Left ventricle myocardium superior (tissue), 1 donor: ENCODE results near the gene NECAP2. TPM values are rescaled to one million over a fixed set of nuclear protein-coding genes. Genes with fewer than 3 reads are reported as not detected.
A peak's percentile ranks its signal among the peaks of the same experiment; 100 is the strongest.

Source experiments
- ATAC-seq: fragments of 200-7000 bp; cut with Tn5 transposase; one replicate; pipeline ENCODE4 v1.9.1; 2020; ENCODE audit warnings: mild to moderate bottlenecking, moderate library complexity
- DNase-seq: peaks from one replicate; pipeline ENCODE4 v3.0.0-alpha.2; 2020
- intact Hi-C: fragments of 100-400 bp; cut with micrococcal nuclease; formaldehyde crosslinking; loops from one replicate; pipeline ENCODE4 v1.11.0; 2022
- total RNA-seq: library from RNA; stranded (reverse); fragmentation: NEBNext Ultra II Directional; extraction: Animal tissue kit (Norgen Biotek cat#: 25700); gene quantifications from one replicate; pipeline ENCODE4 v1.2.1, GENCODE V29; 2021
- donor health status: DM: no; HTN: yes; CAD: no; lungs with severe emphysema.

Gene NECAP2
- total RNA-seq, 1 donor from 2014 or later, result 13.7 TPM

DNA sequence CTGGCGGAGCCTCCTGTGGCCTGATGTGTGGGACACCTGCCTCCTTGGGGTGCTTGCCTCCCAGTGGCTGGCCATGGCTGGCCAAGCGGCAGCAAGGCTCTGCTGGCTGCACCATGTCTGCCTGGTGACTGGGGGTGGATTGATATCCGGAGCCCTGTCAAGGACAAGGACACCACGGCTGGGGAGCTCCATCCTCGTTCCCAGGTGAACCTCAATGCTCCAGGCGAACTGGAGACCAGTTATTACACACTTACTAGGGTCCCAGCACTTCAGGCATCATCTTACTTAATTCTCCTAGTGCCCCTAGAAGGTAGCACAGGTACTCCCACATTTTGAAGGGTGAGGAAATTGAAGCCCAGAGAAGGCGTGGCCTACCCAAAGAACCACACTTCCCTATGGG, 18.5 kb upstream of the NECAP2 start:
- intact Hi-C loops, result no loop called here
- no peak for DNase-seq
- no peak for ATAC-seq

DNA sequence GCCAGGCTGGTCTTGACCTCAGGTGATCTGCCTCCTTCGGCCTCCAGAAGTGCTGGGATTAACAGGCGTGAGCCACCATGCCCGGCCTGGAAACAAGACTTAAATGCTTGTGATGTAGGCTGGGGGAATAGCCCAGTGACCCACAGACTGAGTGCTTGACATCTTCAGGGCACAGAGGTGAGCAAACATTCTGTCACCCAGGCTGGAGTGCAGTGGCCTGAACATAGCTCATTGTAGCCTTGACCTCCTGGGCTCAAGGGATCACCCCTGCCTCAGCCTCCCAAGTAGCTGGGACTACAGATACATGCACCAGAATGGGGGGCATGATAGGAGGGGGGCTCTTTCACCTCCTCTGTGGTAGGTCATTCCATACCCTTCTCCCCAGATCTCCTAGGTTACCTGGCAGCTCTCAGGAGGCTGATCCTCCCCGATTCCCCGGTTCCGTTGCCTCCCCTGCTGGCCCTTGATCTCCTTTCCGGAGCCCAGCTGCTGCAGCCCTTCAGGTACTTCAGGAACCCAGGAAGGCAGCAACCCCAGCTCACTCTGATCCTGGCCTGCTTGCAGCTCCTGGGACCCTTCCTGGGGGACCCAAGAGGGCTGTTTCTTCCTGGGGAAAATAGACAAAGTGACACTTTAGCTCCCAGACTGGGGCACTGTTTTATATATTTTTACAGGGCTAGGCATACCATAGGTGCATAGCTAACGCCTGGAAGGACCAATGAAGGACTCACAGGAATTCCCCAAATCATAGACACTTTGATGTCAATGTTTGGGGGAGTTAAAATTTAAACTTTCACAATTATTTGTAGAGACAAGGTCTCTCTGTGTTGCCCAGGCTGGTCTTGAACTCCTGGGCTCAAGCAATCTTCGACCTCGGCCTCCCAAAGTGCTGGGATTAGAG, 15.1 kb upstream of the NECAP2 start:
- no peak for DNase-seq
- ATAC-seq, result no peak
- intact Hi-C loops, result no loop called here

DNA sequence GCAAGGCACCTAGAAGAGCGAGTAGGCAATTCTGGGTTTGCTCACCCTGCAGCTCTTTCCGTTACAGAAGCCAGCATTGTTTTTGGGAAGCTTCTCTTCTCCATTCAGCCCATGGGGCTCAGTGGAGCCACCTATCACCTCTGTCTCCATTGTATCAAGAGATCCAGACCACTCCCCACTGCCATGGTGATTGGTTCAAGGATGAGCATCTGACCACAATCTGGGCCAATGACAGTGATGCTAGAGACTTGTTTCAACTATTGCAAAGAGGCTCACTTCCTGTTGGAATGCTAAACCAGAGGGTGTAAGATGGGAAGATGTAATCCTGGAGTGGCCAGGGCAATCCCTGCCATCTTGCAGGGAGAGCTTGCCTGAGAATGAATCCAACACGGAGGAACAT, 9.9 kb upstream of the NECAP2 start:
- DNase-seq (no peak), ATAC-seq (no peak)
- intact Hi-C loops, result no loop called here

DNA sequence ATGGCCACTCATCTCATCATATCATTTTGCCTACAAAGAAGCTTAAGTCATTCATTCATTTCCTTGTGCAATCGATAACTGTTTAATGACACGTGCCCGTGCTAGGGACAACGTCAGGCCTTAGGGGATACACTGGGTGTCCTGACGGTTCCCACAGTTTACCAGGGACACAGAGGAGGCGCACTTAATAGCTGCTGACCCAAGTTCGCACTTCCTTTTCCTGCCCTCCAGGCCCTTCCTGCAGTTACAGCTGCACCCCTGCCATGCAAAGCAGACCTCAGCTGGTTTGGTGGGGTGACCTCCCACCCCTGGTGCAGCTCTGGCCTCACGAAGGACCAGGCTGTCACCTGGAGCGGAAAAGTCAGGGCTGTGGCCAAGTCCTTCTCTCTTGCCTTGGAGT, 7.5 kb upstream of the NECAP2 start:
- intact Hi-C loops, result no loop called here
- no peak for ATAC-seq
- no peak for DNase-seq

DNA sequence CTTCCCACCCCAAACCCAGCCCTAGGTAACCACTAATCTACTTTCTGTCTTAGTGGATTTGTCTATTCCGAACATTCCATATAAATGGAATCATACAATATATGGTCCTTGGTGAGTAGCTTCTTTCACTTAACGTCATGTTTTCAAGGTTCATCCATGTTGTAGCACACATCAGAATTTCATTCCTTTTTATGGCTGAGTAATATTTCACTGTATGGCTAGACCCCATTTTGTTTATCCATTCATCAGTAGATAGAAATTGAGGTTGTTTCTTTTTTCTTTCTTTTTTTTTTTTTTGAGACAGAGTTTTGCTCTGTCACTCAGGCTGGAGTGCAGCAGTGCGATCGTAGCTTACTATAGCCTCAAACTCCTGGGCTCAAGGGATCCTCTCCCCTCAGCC, 6.5 kb upstream of the NECAP2 start:
- intact Hi-C loops, result no loop called here
- ATAC-seq (no peak), DNase-seq (no peak)

DNA sequence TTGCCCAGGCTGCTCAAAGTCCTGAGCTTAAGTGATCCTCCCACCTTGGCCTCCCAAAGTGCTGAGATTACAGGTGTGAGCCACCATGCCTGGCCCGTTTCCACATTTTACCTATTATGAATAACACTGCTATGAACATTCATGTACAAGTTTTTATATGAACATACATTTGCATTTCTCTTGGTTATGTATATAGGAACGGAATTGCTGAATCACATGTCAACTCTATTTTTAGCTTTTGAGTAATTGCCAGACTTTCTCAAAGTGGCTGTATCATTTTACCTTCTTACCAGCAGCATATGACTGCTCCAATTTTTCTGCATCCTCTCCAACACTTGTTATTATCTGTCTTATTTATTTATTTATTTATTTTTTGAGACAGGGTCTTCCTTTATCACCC, 6.0 kb upstream of the NECAP2 start:
- intact Hi-C loops, result no loop called here
- no peak for ATAC-seq
- no peak for DNase-seq

DNA sequence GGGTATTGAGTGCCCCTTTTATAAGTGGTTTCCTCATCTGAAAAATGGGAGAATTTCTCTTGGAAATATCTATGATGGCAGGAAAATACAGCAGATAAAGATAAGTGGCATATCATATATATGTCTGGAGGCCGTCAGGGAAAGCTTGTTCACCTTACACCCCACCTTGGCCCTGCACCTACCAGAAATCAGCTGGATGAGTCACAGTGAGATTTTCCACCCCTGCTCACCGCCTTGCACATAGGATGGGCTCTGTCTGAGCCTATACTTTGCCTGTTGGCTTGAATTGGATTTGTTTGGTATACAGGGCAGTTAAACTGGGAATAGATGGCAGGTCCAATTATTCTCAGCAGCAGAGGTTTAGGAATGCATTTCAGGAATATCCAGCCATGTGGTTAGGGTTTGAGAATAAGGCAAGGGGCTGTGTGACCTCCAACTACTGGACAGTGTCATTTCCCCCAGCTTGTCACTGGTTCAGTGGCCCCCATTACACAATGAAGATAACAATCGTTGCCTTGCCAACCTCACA, 3.5 kb upstream of the NECAP2 start, which contains the start of gene SPATA21:
SPATA21 (minus strand) TSS at position 479 of the 529 bp plus-strand sequence. CDS start 6,053 bp downstream, outside the sequence.
- intact Hi-C loops, result no loop called here
- ATAC-seq (no peak), DNase-seq (no peak)

DNA sequence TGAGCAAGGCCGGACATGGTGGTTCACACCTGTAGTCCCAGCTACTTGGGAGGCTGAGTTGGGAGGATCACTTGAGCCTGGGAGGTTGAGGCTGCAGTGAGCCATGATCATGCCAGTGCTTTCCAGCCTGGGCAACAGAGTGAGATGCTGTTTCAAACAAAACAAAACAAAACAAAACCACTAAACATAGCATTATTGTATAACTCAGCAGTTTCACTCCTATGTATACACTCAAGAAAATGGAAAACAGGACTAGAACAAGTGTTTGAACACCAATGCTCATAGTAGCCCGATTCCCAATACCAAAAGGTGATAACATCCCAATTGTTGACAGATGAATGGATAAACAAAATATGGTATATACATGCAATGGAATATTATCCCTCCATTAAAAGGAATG, 2.0 kb upstream of the NECAP2 start:
- ATAC-seq, result no peak
- intact Hi-C loops, result no loop called here

DNA sequence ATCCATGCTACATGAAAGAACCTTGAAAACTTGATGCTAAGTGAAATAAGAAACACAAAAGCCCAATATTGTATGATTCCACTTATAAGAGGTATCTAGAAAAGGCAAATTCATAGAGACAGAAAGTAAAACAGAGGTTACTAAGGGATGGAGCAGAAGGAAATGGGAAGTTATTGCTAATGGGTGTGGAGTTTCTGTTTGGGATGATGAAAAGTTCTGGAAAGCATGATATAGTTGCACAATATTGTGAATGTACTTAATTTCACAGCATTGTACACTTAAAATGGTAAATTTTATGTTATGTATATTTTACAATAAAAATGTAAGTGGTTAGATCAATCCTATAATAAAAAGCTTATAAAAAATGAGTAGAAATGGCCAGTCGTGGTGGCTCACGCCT, 1.6 kb upstream of the NECAP2 start:
- no peak for ATAC-seq
- intact Hi-C loops, result no loop called here
- no peak for DNase-seq

More for the DNA sequence above, 2.0 kb upstream of the NECAP2 start:
- no peak for DNase-seq

DNA sequence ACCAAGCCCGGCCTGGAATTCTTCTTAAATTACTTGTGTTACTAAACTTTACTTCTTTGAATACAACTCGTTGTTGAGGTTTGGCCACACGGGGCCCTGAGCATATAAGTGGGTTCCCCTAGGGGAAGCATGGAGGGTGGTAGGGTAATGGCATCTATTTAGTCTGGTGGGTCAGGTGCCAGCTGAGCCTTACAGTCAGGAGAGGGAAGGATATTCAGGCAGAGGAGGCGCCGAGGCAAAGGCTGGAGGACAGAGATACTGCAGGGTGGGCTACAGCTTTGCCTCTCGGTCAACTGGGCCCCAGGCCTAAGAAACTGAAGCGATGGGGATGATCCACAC, 424 bp upstream of the NECAP2 start:
- ATAC-seq (peak; percentile 38), DNase-seq (no peak)
- intact Hi-C loops, result no loop called here

DNA sequence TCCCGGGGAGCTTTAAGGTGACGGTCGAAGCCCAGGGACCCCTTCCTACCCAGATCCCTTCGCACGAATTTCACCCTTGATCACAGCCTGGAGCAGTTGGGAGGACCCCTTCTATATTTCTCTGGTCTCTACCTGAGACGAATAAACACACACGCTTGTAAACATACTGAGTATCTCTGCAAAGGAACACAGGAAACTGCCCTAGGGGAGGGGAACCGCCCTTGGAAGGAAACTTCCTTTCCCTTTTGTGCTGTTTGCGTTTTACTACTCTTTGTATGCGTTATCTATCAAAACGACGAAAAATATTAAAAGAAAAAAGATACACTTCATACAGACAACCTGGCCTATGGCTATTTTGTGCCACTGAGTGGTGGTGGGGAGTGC, 750 bp downstream of the NECAP2 start:
- DNase-seq, result no peak
- peak; percentile 4 for ATAC-seq
- intact Hi-C loops, result no loop called here

DNA sequence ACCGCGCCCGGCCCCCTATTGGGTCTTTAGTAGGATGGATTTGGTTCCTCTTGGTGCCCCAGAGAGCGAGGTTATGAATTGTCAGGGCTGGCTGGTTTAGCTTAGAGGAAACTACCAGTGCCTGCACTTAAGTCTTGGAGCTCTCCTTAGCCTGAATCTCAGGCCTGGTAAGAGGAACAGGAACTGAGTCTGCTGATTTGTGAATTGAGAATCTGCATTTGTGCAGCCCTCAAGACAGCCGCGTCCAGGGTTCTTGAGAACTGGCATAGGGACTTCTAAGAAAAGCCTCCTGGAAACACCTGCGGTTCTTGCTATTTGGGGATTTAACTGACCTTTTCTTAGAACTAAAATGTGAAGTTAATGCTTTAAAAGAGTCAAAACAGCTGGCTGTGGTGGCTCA, 1.7 kb downstream of the NECAP2 start:
- no peak for ATAC-seq
- no peak for DNase-seq
- intact Hi-C loops, result no loop called here

DNA sequence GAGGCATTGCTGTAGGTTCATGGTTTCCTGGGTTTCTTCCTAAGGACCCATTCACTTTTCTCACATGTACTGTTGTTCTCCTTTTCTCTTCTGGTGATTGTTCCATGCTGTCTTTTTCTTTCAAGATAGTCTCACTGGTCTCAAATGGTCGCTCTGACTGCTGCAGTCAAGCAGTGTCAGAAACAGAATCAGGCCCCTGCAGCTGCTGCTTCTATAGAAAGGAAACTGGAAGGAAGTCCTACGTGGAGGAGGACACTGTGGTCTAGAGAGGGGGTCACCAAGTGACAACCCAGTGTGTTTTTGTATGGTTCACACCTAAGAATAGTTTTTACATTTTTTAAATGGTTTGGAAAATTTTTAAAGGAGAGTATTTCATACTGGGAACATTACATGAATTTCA, 2.4 kb downstream of the NECAP2 start:
- ATAC-seq, result no peak
- DNase-seq, result no peak
- intact Hi-C loops, result no loop called here

DNA sequence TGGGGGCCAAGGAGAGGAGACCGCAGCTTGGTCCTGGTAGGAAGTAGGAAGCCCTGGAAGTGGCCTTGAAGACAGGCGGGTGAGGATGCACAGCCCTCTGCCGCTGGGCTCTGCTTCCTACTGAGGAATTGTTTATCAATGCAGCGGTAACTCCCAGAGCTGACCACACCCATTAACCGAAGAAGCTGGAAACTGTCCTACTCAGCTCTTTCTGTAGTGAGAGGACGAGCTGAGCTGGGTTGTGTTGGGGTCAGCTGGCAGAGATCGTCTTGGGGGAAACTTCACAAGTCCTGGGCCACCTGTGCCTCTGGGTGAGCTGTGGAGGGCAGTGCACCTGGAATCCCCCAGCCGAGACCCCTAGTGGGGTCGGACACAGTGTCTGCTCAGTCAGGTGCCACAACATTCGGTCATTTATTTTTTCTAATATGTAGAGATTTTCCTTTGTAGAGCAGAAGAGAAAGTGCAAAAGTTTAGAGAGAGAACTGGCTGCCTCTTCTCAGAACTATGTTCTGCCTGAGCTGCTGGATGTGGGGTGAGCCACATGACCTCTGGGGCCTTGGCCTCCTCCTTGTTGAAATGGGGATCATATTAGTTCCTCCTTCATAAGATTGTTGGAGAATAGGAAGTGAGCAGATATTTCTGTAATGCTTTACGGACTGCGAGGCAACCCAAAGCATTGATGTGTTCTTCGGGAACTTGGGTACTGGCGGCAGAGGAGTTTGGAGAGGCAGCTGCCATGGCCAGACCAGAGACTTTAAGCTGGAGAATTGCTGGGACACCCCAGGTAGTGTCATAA, 3.6 kb downstream of the NECAP2 start:
- ATAC-seq (no peak), DNase-seq (no peak)
- intact Hi-C loops, result no loop called here

DNA sequence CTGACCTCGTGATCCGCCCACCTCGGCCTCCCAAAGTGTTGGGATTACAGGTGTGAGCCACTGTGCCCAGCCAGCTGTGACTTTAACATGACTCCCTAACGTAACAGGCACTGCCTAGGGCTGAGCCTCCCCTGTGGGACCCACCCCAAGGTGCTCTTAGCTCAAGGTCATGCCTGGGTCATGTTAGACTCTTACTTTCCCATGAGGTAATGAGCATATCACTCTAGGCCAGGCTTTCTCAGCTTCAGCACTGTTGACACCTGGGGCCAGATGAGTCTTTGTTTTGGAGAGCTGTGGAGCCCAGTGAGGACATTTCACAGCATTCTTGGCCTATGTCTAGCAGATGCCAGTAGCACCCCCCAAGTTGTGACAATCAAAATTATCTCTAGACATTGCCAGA, 4.5 kb downstream of the NECAP2 start:
- no peak for ATAC-seq
- intact Hi-C loops, result no loop called here
- DNase-seq, result no peak

DNA sequence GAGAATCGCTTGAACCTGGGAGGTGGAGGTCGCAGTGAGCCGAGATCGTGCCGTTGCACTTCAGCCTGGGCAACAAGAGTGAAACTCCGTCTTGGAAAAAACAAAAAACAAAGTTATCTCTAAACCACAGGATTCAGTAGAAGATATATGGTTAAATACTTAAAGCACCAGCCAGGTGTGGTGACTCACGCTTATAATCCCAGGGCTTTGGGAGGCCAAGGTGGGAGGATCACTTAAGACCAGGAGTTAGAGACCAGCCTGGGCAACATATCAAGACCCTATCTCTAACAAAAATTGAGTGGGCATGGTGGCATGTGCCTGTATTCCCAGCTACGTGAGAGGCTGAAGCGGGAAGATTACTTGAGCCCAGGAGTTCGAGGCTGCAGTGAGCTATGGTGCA, 5.6 kb downstream of the NECAP2 start:
- ATAC-seq (no peak), DNase-seq (no peak)
- intact Hi-C loops, result no loop called here

DNA sequence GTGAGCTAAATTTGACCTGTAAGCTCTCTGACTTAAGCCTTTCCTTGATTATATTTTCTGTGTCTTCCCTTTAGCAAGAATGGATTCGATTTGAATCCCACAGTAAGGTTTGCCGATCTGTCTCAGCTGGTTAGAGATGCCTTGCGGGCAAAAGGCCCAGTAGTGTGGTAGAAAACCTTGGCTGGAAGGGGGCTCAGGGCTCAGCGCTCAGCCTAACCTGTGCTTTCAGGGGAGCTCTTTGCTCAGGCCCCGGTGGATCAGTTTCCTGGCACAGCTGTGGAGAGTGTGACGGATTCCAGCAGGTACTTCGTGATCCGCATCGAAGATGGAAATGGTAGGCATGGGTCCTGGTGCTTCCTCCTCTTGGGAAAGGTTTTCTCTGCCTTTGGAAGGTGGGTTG, 7.1 kb downstream of the NECAP2 start:
- intact Hi-C loops, result no loop called here
- no peak for DNase-seq
- ATAC-seq, result no peak

DNA sequence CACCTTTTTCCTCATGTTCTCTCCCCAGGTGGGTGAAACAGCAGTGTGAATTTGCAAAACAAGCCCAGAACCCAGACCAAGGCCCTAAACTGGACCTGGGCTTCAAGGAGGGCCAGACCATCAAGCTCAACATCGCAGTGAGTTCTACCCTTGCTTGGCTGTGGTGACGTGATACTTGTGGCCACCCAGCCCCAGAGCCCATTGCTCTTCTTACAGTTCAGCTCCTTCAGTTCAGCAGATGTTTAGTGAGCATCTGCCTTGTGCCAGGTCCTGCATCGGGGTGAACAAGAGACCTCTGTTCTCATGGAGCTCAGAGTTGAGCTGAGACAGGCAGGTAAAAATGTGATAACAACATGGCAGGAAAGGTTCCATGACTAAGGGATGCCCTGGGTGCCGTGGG, 8.5 kb downstream of the NECAP2 start:
- DNase-seq, result no peak
- intact Hi-C loops, result no loop called here
- no peak for ATAC-seq

DNA sequence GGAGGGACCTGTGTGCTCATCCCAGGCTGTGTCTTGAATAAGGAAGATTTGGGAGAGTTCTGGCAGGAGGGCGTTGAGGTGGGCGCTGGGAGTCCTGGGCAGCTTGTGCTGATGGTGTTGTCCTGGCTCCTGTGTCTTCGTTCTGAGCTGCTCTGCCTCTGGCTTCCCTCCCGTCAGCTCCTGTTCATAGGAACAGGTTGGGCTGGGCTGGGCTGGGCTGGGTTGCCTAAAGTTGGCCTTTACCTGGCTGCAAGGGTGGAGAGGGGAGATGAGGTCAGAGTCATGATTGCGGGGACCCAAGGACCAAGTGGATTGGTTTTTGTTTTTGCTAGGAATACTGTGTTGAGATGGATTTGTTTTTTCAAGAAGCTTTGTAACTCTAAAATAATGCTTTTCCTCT, 9.1 kb downstream of the NECAP2 start:
- ATAC-seq, result no peak
- intact Hi-C loops, result no loop called here
- no peak for DNase-seq

DNA sequence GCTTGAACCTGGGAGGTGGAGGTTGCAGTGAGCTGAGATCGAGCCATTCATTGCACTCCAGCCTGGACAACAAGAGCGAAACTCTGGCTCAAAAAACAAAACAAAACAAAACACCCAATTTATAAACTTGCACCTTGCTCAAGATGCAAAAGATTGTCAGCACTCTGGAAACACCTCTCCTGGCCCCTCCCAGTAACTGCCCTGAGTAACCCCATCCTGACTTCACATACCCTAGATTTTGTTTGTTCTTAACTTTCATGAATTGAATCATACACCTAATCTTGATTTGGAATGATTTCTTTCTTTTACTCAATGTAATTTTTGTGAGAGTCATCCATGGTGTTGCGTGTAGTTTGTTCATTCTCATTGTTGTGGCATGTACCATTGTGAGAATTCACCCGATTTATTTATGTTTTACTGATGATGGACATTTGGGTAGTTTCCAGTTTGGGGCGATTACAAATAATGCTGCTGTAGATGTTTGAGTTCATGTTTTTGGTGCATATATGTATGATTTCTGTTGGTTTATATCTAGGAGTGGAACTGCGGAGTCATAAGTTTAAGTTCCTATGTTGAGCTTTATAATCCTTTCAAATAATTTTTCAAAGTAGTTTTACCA, 10.4 kb downstream of the NECAP2 start:
- DNase-seq, result no peak
- no peak for ATAC-seq
- intact Hi-C loops, result no loop called here
